ENCODE results near the gene PAQR9.

- no peak for TF ChIP-seq CTCF (IDR thresholded peaks at IDR 0.05; ENCODE audit: borderline replicate concordance, extremely low read depth, low read length, poor library complexity, severe bottlenecking)
- no peak for TF ChIP-seq EZH2 (IDR thresholded peaks at IDR 0.05; ENCODE audit: borderline replicate concordance, low read depth, low read length, severe bottlenecking)
Observed at GRCh38 chr3:142987707-142988106, 24.2 kb upstream of the PAQR9 start.

Data from DND-41 (cell line).